NCI-H1105 treated with DMSO at 0.1 percent for 48 hours (cell line): ENCODE measurements around the gene SLC27A2.

Source experiments
- DNase-seq: peaks from one replicate; lab custom pipeline; 2025; lab: John Stamatoyannopoulos, UW

SLC27A2 gene

DNA sequence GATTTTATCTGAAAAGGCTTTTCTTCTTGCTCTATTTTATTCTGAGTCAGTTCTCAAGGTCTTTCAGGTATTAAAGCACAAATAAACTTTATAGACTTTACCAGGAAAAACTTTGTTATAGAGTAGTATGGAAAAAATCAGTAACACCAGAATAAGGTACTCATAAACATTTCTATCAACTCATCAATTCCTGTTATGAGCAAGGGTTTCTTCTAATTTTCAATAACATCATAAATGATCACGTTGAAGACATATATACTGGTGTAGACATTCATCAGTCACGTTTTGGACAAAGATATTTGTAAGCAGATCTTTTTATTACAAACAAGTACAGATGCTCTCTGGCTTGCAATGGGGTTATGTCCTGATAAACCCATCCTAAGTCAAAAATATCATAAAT lies 93.1 kb downstream of the SLC27A2 start:
- no peak for DNase-seq

- no peak for DNase-seq
These were observed 93.9 kb downstream of the SLC27A2 start for GRCh38 chr15:50275908-50276307.

DNA sequence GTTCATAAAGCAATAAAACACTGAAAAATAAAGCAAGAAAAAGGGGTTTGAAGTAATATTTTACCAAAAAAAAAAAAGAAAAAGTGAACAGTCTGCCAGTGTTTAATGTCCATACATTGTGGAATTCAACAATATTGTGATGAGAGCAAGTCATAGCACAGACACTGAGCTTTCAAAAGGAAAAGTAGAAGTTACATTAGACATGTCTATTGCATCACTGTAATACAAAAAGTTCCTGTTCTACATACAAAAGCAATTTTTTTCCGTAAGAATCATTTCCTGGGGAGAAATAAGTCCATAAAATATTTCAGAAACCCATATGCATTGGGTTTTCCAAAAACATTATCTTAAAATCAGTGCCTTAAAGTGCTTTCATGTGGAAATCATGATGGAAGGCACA lies 95.4 kb downstream of the SLC27A2 start:
- DNase-seq = no peak

DNA sequence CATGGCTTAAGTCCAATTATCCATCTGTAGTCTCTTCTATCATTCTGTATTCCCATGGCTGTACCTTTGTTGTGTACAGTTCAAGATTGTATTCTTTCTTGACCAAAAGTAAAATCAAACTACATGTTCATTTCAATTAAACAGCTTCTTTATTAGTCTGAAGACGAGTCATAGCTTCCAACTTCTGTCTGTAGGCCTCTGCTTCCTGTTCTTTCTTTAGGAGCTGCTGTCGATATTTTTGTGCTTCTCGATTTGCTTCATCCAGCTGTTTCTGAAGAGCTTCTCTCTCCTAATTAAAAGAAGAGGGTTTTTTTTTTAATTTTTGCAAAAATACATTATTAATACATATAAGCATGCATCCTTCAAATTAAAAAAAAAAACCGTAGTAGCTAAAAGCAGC lies 96.5 kb downstream of the SLC27A2 start:
- DNase-seq = no peak

- DNase-seq = no peak
These were observed 98.3 kb downstream of the SLC27A2 start for GRCh38 chr15:50280271-50280670.

- no peak for DNase-seq
These were observed 99.4 kb downstream of the SLC27A2 start for GRCh38 chr15:50281427-50281826.
